Mucosa of descending colon (tissue), 3 donors: ENCODE results near the gene PRR7. TPM values are rescaled to one million over a fixed set of nuclear protein-coding genes. Genes with fewer than 3 reads are reported as not detected.

Experiments
- ATAC-seq: fragments of 200-7000 bp; cut with Tn5 transposase; one replicate; pipeline ENCODE4 v1.9.1; 2020; ENCODE audit warnings: mild to moderate bottlenecking, moderate library complexity
- DNase-seq, 3 donors: peaks; one replicate each; pipeline ENCODE4 v3.0.0-alpha.2; 2020
- H3K36me3 ChIP-seq: fragments of 200-600 bp; one replicate; pipeline ENCODE4 v1.8.0; 2021; ENCODE audit warnings: low read depth, mild to moderate bottlenecking
- H3K4me1 ChIP-seq: fragments of 200-600 bp; one replicate; pipeline ENCODE4 v1.8.0; 2021; ENCODE audit warnings: low read depth, mild to moderate bottlenecking
- H3K4me3 ChIP-seq: fragments of 200-600 bp; one replicate; pipeline ENCODE4 v1.8.0; 2021; ENCODE audit warnings: mild to moderate bottlenecking
- H3K9me3 ChIP-seq: fragments of 200-600 bp; one replicate; pipeline ENCODE4 v1.8.0; 2021; ENCODE audit warnings: mild to moderate bottlenecking
- CTCF ChIP-seq: fragments of 200-600 bp; IDR thresholded peaks from one replicate; pipeline ENCODE4 v1.8.0; 2022; ENCODE audit warnings: antibody characterized with exemption, mild to moderate bottlenecking
- intact Hi-C, 2 donors: fragments of 100-400 bp; cut with DNase I in 1 of 2; cut with micrococcal nuclease in 1 of 2; formaldehyde crosslinking; loops; one replicate each; pipeline versions ENCODE4 v1.11.0 to v1.11.1; 2022; cut with DNase I, micrococcal nuclease
- total RNA-seq, 3 donors: library from RNA; stranded (reverse); fragmentation: NEBNext Ultra II Directional in 2 of 3; extraction: Animal tissue kit (Norgen Biotek cat#: 25700) in 2 of 3; gene quantifications; one replicate each; pipeline versions ENCODE4 v1.2.1 to v1.2.4, GENCODE V29; 2021 to 2023
- donor health status: DM: no; HTN: no; CAD: no; lungs with moderate emphysema.
- donor health status: DM: no; HTN: no; CAD: no.
- donor health status: DM: no; HTN: yes; CAD: no.

The PRR7 gene
- total RNA-seq, 3 donors from 2014 or later, result 1.1 to 1.2 (median 1.2) TPM

DNA sequence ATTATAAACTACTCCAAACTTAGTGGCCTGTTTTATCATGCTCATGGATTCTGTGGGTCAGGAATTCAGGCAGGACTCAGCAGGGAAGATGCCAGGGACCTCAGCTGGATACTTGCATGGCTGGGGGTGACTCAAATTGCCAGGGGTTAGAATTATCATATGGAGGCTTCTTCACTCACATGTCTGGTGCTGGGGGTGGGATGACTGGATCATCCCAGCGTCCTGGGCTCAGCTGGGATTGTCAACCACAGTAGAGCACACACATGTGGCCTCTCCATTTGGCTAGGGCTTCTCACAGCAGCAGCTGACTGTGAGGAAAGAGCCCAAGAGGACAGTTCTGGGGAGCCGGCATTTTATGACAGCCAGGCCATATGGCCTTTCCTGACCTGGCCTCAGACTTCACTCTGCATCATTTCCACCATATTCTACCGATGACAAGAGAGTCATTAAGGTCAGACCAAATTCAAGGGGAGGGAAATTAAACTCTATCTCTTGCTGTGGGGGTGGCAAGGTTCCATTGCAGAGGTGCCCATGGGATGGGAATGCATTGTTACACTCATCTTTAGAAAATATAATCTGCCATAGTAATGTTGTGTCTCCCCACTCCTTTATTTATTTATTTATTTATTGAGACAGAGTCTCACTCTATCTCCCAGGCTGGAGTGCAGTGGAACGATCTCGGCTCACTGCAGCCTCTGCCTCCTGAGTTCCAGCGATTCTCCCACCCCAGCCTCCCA, 25.4 kb upstream of the PRR7 start:
- peaks cover 5% of the 10 kb centered on the region for H3K36me3 ChIP-seq
- DNase-seq, result no peak
- no peak for ATAC-seq
- H3K4me3 ChIP-seq, result no peak overlapping the region
- intact Hi-C loops, result no loop called here
- H3K4me1 ChIP-seq, result peaks cover 8% of the 10 kb centered on the region
- no peaks in the 10 kb centered on the region for H3K9me3 ChIP-seq
- TF ChIP-seq CTCF, result no peak

- Histone ChIP-seq H3K9me3 (no peaks in the 10 kb centered on the region), H3K36me3 (peaks cover 7% of the 10 kb centered on the region), H3K4me1 (peaks cover 19% of the 10 kb centered on the region), H3K4me3 (no peak overlapping the region)
- TF ChIP-seq CTCF, result no peak
- no peak for DNase-seq
- intact Hi-C loops, result no loop called here
- ATAC-seq, result no peak
These were observed 22.9 kb upstream of the PRR7 start for GRCh38 chr5:177423671-177424070.

DNA sequence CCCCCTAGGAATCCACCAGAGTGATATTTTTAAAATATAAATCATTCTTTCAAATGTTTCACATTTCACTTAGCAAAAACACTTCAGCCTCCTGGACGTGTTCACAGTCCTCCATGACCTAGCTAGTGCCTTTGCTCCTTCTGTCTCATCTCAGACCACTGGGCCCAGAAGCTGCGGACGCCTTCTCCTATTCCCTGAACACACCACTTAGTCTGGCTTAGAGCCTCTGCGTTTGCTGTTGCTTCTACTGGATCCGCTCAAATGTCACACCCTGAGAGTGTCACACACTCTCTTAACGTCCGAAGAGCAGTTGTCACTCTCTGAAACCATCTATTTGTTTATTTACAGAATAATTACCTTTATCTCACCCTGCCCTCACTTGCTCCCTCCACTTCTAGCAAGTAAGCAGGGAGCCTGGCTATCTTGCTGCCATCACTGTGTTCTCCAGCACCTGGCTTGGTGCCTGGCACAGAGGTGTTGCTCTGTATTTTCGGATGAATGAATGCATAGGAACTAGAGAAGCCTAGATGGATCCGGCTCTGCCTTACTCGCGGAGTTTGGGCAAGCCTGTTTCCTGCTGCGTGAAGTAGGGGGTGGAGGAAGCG, 21.3 kb upstream of the PRR7 start:
- TF ChIP-seq CTCF, result no peak
- H3K9me3 ChIP-seq, result no peaks in the 10 kb centered on the region
- intact Hi-C loops, result no loop called here
- DNase-seq (no peak), ATAC-seq (no peak)
- peaks cover 7% of the 10 kb centered on the region for H3K36me3 ChIP-seq
- peaks cover 23% of the 10 kb centered on the region for H3K4me1 ChIP-seq
- H3K4me3 ChIP-seq, result peak overlapping the region; percentile 80

DNA sequence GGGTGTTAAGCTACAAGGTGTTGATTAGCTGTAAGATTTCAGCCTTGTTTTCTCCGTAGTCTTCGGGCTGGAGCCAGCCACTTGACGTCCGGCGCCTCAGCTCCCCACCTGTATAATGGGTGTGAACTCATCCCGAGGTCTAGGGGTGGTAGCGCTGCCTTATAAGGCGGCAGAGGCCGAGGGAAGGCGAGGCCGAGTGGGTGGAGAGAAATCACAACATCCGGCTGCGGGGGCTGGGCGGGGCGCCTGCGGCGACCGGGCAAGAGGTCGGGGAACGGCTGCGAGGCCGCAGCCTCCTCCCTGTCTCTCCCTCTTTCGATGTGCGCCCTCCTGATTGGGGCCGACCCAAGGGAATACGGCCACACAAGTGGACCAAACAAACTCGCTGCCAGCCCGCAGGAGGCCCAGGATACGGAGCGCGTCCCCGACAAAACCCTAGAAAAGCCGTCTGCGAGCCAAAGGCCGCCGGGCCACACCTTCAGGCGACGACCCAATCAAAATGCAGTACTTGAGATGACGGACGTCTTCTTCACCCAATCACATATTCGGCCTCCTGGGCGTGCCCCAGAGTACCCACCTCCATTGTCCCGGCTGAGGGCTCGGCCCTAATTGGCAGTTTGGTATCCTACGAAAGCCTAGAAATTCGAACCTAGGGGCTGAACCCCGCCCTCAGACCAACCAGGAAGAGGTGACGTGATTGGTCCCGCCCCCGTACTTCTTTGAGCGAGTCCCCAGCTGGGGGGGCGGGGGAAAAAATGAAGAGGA, 20.6 kb upstream of the PRR7 start:
- Histone ChIP-seq H3K4me1 (peaks cover 23% of the 10 kb centered on the region), H3K36me3 (peaks cover 7% of the 10 kb centered on the region), H3K4me3 (peak overlapping the region; percentile 80), H3K9me3 (no peaks in the 10 kb centered on the region)
- intact Hi-C loops, result no loop called here
- ATAC-seq, result peak; percentile 88
- no peak for TF ChIP-seq CTCF
- DNase-seq, result peak; percentile 98 to 100 (median 99)

- peak; percentile 72 to 90 (median 86) for DNase-seq
- no peak for TF ChIP-seq CTCF
- peak within 1 kb of the TSS; percentile 80 for H3K4me3 ChIP-seq
- peak; percentile 13 for ATAC-seq
- H3K9me3 ChIP-seq, result no peaks in the 10 kb centered on the region
- intact Hi-C loops, result no loop called here
- H3K4me1 ChIP-seq, result peaks cover 23% of the 10 kb centered on the region
- peaks cover 7% of the 10 kb centered on the region for H3K36me3 ChIP-seq
These were observed 19.9 kb upstream of the PRR7 start, which contains the start of gene GRK6 for GRCh38 chr5:177426566-177427210. Gene GRK6 (plus strand): TSS chr5:177426676. CDS start chr5:177426846, 170 bp downstream.
